Stimulated activated CD4-positive, alpha-beta T cell treated with anti-CD3 and anti-CD28 coated beads, Interleukin-1b, Interleukin-23, amount 100 ng/mL, for 4 hours (primary cell): ENCODE measurements around the gene POU4F1.
"Not testable (repeated sequence)": the region's sequence is repeated elsewhere in the genome, so short reads cannot be mapped to it uniquely, and the experiment has no call there.

Source experiments
- DNase-seq, 2 donors: peaks; one replicate each; pipeline ENCODE4 v3.0.0-alpha.2; 2020; ENCODE audit warnings: low read depth in 2 of 2

Gene POU4F1, protein sequence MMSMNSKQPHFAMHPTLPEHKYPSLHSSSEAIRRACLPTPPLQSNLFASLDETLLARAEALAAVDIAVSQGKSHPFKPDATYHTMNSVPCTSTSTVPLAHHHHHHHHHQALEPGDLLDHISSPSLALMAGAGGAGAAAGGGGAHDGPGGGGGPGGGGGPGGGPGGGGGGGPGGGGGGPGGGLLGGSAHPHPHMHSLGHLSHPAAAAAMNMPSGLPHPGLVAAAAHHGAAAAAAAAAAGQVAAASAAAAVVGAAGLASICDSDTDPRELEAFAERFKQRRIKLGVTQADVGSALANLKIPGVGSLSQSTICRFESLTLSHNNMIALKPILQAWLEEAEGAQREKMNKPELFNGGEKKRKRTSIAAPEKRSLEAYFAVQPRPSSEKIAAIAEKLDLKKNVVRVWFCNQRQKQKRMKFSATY

DNA sequence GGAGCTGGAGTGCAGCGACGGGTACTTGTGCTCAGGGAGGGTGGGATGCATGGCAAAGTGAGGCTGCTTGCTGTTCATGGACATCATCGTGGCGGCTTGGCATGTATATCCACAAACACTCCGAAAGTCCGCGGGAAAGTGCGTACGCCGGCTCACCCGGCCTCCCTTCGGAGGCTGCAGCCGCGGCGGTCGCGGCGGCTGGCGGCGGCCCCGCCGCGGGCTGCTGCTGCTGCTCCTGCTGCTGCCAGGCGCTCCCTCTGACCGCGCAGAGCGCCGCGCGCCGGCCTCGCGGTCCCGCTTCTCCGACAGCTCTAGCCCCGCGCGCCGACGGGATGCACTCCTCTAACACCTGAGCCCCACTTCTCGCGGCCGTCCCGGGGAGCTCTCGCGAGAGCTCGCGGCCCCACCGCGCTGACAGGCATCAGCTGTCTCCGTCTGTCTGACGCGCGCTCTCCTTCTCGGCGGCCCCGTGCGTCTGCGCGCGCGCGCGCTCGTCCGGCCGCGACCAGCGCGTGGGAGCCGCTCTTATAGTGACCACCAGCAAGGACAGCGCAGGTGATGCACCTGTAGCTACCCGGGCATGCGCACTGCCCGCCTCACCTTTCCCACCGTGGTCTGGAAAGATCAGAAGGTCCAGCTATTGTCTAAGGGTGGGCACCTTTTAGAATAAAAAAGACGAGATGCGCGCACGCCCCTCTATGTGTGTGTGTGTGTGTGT is at the start of gene POU4F1:
TSS of gene POU4F1 (minus strand) at position 313 of the 718 bp plus-strand sequence. CDS start at position 87, 226 bp downstream.
- peak in 1 of 2 donors; percentile 48 for DNase-seq

- DNase-seq: no peak
These were observed 49.3 kb upstream of the POU4F1 start for GRCh38 chr13:78652651-78653050.

DNA sequence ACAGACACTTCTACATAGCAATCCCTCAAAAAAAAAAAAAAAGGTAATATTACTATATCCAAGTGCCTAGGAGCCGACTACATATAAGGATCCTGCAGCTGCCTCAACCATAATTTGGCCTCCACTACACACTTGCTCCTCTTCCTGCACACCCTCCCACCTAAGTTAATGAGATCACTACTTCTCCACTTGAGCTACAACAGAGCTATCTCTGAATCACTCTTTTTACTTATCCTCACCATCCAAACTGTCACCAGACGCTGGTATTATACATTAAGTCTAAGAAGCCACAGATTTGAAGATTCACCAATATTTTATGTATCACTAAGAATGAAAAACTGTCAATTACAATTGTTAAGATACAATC is 47.3 kb upstream of the POU4F1 start:
- DNase-seq: no peak

DNA sequence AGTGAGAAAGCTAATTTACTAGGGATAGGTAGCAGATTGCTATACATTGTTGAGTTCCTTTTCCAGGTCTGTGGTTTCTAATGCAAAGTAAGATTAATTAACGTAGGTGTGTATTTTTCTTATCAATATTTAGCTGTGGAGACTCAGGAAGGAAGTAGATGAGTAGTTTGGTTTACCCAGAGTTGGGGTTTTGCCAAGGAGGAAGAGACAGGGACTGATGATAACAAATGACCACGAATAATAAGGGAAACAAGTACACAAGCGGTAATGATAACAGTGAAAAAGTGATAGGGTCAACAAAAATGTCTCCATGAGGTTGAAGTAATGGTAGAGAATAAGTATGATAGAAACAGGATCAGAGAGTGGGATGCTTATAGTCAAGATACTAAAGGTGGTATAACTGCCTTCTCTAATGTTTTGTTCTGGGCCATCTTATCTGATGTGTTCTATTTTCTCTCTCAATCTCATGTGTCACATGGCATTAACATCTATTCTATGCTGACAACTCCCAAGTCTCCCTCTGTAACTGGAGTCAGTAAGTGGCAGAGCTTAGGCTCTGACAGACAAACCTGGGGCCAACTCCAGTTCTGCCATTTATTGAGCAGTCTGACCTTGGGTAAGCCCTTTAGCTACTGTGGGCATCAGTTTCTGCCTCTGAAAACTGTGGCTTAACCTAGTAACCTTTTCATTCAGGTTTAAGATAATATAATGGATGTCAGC is 46.8 kb upstream of the POU4F1 start:
- no peak for DNase-seq

DNA sequence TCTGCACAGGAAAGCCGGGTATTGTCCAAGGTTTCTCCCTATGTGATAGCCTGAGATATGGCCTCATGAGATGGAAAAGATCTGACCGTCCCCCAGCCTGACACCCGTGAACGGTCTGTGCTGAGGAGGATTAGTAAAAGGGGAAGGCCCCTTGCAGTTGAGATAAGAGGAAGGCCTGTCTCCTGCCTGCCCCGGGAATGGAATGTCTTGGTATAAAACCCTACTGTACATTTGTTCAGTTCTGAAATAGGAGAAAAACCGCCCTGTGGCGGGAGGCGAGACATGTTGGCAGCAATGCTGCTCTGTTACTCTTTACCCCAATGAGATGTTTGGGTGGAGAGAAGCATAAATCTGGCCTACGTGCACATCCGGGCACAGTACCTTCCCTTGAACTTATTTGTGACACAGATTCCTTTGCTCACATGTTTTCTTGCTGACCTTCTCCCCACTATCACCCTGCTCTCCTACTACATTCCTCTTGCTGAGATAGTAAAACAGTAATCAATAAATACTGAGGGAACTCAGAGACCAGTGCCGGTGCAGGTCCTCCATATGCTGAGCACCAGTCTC is 43.8 kb upstream of the POU4F1 start:
- not testable (repeated sequence) for DNase-seq

GRCh38 chr13:78638216-78638615 is 34.9 kb upstream of the POU4F1 start:
- DNase-seq: no peak

DNA sequence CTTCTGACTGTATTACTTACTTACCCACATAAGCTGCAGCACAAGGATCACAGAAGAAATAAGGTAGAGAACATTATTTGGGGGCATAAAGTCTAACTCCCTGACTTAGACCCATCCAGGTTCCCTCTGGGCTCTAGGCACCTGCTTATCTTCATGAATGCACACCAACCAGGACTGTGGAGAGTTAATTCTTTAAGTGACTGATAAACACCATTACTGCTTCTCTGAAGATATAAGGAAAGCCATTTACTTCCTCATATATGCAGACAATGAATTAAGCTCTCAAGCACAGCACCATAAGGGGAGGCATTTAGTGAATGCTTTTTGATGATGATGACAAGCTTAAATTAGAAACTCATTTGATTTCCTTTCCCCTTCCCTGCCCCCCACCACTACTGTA is 33.1 kb upstream of the POU4F1 start:
- DNase-seq: no peak

- no peak for DNase-seq
These were observed 29.6 kb upstream of the POU4F1 start for GRCh38 chr13:78632996-78633395.

DNA sequence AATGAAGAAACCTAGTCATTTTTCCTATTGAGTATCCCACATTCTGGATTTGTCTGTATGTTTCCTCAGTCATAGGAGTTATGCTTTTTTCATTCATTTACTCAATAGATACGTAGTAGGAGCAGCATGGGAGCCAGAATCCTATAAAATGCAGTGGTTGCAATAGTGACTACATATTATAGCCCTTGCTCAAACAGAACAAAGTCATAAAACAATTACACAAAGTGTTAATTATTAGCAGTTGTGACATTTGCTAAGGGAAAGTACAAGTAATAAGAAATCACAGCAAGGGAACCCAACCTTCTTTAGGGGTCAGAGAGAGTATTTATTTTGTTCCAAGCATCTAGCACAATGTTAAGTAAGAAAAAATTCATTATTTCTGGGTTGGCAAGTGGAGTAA is 27.7 kb upstream of the POU4F1 start:
- DNase-seq: no peak

DNA sequence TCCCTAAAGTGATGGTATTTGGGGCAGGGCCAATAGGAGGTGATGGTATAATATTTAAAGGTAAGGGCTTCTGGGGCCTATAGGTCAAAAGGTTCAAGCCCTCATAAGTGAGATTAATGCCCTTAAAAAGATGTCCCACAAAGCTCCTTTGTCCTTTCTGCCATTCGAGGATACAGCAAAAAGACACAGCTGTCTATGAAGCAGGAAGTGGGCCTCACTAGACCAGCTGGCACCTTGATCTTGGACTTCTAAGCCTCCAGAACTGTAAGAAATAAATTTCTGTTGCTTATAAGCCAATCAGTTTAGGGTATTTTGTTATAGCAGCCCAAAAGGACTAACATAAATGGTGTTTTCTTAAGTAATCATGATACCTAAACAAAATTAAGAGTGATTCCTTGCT is 27.2 kb upstream of the POU4F1 start:
- no peak for DNase-seq

GRCh38 chr13:78625384-78625783 is 22.0 kb upstream of the POU4F1 start:
- DNase-seq: no peak

- no peak for DNase-seq
These were observed 19.8 kb upstream of the POU4F1 start for GRCh38 chr13:78623132-78623531.

- no peak for DNase-seq
These were observed 17.7 kb upstream of the POU4F1 start for GRCh38 chr13:78620936-78621470.

DNA sequence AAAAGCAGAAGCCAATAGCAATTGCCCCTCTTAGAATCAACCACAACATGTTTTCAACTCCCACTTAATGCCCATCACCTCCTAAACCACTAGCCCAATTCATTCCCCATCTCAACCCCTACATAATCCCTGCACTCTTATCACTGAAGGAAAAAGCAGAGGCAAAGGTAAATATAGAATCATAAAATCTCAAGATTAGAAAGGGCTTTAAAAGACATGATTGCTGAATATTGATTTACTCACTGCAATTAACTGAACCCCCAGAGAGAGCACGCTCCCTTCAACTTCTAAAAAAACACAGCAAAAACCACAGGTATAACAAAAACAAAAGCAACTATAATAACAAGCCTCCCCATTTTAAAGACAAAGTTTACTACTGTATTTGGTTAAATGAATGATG is 15.1 kb upstream of the POU4F1 start:
- no peak for DNase-seq

DNA sequence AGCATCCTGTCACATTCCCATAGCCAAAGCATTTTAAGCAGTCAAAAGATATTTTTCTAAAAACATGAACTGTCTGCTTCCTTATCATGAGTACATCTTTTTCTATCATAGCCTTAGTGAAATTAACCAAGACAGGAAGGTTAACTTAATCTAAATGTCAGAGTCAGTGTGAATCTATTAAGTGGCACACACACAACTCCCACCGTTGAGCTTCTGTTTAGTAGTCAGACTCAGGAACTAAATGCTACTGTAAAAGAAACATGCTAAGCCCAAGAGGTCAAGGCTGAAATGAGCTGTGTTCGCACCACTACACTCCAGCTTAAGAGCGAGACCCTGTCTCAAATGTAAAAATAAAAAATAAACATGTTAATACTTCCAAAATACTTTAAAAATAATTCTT is 7.7 kb upstream of the POU4F1 start:
- no peak for DNase-seq

GRCh38 chr13:78610381-78610883 is 7.1 kb upstream of the POU4F1 start:
- DNase-seq: no peak

- no peak for DNase-seq
These were observed 6.3 kb upstream of the POU4F1 start for GRCh38 chr13:78609464-78610205.

DNA sequence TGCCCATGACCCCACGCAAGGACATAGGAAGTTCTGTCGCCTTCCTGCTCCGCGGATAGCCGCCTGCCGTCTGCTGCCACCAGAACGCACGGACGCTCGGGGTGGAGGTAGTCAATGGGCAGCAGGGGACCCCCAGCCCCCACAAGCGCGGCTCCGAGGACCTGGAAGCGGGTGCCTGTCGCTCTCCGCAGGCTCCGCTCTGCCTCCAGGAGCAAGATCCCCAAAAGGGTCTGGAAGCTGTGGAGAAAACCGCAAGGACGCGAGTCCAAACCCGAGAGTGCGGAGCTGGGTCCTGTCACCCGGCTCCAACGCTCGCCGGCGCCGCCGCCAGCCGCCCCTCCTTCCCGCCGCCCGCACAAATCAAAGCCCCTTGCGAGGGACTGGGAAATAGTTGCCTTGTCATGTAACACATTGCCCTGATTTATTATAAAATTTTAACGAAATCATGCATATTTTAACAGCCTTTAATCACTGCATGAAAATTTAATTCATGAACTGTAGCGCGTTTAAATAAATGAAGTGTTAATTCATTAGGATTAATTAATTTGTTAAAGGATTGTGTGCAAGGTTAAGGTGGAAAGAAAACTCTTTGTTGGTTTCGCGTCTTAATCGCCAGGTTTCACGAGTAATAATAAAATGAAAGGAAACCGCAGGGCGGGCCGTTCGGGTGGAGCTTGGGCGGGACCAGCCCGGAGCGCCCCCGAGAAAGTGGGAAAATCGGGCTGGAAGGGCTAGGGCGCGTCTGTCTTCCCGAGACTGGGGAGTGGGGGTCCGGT is 5.5 kb upstream of the POU4F1 start:
- no peak for DNase-seq

DNA sequence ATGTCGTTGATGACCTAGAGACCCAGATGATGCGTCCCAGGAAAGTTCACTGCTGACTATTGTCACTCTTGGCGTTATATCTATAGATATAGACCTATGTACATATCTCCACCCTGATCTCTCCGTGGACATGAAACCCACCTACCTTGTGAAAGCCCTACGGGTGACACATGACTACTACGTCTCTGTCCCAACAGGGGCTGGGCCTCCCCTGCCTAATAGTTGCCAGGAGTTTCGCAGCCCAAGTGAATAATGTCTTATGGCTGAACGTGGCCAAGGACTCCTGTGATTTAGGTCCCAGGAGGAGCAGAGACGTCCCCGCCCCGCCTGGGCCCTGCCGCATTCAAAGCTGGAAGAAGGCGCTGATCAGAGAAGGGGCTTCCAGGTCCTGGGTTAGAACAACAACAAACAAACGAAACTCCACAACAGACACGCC is 4.9 kb upstream of the POU4F1 start:
- DNase-seq: no peak
